NCI-H82 treated with DMSO at 0.1 percent for 48 hours (cell line): ENCODE results near the gene KCNG2.
"Not testable (repeated sequence)": the region's sequence is repeated elsewhere in the genome, so short reads cannot be mapped to it uniquely, and the experiment has no call there.

Experiments
- DNase-seq: peaks from one replicate; lab custom pipeline; 2025; ENCODE audit not compliant: unreplicated experiment; lab: John Stamatoyannopoulos, UW

The KCNG2 gene

DNA sequence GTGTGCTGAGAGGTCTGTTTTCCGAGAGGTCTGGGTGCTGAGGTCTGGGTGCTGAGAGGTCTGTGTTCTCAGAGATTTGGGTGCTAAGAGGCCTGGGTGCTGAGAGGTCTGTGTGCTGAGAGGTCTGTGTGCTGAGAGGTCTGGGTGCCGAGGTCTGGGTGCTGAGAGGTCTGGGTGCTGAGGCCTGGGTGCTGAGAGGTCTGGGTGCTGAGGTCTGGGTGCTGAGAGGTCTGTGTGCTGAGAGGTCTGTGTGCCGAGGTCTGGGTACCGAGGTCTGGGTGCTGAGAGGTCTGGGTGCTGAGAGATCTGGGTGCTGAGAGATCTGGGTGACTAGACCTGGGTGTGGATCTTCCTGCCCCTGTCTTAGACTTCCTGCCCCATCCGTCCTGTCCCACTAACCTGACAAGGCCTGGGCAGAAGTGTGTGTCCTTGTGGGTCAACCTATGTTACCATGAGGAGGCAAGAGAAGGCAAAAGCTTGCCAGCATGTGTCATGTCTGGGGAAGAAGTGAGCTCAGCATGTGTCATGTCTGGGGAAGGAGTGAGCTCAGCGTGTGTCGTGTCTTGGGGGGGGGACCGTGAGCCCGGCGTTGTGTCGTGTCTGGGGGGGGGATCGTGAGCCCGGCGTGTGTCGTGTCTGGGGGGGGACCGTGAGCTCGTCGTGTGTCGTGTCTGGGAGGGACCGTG lies 69.3 kb downstream of the KCNG2 start:
- DNase-seq, result no peak

DNA sequence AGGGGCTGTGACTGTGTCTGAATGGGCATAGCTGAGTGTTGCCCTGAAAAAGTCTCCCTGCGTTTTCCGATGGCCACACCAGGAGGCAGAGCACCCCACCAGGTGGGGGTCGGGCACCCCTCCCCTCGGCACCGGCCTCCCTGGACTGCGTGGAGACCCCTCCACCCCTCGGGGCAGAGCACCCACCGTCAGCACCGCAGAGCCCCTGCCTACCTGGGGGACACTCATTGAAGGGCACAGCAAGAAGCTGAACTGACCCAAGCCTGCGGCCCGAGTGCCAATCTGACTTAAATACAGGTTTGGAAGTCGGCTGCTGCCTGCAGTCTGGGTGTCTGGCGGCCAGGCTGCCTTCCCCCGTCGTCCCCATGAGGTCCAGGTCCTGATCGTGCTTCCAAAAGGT lies 69.9 kb downstream of the KCNG2 start:
- no peak for DNase-seq

DNA sequence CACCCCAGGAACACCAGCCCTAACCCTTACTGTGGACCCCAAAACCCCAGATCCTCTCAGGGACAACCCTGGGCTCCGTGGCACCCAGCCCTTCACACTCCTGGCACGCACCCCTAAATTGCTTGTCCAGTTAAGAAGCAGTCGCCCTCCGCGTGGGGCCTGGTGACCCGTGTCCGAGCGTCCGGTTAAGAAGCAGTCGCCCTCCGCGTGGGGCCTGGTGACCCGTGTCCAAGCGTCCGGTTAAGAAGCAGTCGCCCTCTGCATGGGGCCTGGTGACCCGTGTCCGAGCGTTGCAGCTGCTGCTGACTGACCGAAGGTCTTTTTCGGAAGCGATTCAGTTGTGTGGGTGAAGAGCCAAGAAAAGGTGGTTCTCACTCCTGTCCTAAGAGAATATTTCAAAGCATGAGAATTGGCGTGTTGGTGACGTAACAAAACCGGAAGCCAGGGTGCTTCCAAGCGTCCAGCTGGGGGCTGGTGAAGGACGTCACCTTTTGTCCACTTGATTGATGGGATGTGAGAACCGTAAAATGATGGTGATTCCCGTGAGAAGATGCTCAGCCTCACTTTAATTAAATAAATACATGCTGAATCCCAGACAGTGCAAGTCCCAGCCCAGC lies 70.5 kb downstream of the KCNG2 start:
- no peak for DNase-seq

DNA sequence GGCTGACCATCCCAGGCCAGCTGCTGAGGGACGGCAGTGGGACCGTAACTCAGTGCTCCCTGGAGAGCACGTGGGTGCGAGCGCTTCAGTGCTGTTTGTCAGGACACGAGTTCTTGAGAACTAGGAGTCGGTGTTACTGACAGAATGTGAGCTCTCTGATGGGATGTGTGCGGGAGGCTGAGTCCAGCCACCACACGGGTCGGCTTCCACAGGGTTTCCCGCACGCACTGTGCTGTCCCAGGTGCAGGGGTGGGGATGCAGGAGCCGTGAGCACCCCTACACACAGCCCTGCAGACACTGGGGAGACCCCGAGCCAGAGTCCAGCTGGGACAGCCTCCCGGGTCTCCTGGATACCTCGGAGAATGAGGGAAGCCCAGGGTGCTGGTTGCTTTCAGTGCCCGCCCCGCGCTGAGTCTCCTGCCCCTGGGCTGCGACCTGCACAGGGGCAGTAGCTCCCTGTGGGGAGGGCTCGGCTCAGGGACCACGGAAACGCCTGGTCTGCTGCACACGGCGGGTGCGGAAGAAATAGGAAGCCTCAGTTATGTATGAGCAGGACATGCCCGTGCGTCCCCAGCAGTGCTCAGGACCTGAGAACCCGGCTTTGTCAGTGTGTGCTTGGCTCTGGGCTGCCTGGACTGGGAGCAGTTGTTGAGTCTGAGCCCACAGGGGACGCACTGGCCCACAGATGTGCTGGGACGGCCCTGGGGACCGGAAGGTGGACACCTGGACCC lies 71.2 kb downstream of the KCNG2 start:
- DNase-seq, result no peak

DNA sequence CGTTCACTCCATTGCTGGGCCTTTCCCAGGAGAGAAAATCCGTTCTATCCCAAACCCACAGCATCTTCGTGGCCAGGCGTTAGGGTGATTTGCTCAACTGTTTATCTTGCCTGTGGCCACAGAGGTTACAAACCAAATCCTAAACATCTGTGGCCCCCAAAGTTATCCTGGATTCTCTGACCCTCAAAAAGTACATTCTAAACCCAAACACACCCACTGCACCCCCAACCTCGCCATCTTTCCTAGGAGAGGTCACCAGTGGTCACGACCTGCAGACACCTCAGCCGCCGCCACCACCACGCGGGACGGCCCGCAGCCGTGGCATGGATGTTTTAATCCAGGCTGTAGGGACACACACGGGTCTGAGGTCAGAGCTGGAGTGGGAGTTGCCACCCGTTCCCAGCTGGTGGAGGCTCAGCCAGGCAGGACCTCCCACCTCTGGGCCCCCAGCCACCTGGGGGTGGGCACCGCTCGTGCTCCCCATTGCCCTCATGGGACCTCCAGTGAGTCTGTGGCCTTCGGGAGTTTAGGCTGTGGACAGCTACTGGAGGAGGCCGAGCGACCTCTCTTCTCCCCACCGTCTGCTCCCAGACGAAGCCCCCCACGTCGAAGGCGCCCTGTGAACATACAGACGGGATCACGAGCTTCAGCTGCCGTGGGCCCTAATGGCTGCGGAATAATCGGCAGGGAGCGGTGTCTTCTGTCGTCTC lies 72.0 kb downstream of the KCNG2 start:
- no peak for DNase-seq

DNA sequence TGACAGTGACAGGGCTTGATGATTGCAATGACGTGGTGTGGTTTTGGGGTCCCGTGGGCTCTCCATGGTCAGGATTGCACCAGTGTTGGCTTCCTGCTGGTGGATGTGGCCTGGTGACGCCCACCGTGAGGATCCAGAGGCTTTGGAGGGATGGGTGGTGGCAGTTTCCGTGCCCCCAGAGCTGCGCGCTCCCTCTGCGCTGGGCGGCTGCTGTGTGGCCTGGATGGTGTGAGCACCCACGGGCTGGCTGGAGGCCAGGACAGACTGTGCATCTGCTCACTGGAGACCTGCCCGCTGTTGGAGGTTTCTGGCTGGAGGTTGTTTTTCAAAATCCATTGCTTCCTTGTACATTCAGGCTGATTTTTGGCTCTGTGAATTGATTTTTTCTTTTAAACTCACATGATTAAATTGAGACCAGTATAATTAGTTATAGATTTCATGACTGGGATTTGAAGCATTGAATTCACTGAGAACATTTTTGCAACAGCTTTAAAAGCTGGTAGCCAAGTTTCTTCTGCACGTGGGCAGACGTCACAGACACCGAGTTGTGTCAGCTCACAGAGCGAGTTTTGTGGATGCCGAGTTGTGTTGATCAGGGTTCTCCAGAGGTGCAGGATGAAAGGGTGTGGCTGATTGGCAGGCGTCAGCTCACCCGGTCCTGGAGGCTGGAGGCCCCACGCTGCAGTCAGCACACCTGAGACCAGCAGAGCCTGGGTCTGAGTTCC lies 72.7 kb downstream of the KCNG2 start:
- no peak for DNase-seq

DNA sequence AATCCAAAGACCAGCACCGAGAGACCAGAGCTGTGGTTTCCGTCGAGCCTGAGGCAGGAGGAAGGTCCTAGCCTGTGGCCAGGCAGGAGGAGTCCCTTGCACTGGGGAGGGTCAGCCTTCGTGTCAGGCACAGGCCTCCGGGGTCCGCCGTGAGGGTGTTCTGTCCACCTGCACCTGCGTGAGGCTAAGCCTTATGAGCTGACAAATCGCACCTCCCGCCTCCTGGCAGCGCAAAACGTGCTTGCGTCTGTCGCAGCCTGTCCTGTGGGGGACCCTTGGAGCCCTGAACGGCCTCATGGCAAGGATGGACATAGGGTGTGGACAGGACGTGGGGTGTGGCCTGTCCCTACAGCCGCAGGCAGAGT lies 73.3 kb downstream of the KCNG2 start:
- no peak for DNase-seq

DNA sequence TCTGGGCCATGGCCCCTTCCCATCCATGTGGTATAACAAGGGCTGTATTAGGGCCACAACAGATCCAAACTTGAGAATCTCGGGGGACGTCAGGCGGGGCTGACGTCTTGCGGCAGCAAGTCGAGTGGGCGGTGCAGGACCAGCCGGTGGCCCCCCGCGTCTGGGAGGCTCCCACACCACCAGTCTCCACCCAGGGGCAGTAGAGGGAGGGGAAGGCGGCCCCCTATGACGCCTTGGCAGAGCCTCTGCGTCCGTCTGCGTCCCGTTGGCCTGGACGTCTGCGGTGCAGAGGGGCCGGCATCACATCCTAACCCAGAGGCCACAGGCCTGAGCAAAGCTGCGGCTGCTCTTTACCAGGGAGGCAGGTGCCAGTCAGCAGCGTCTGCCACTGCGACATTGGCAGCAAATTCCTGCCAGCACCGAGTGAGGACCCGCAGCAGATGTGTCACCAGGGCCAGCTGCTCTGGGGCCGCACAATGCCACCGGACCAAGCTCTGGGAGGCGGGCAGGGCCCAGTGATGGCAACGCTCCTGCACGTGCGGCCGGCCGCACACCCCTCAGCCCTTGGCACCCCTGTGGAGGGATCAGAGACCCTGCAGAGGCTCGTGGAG lies 73.8 kb downstream of the KCNG2 start:
- DNase-seq, result no peak

DNA sequence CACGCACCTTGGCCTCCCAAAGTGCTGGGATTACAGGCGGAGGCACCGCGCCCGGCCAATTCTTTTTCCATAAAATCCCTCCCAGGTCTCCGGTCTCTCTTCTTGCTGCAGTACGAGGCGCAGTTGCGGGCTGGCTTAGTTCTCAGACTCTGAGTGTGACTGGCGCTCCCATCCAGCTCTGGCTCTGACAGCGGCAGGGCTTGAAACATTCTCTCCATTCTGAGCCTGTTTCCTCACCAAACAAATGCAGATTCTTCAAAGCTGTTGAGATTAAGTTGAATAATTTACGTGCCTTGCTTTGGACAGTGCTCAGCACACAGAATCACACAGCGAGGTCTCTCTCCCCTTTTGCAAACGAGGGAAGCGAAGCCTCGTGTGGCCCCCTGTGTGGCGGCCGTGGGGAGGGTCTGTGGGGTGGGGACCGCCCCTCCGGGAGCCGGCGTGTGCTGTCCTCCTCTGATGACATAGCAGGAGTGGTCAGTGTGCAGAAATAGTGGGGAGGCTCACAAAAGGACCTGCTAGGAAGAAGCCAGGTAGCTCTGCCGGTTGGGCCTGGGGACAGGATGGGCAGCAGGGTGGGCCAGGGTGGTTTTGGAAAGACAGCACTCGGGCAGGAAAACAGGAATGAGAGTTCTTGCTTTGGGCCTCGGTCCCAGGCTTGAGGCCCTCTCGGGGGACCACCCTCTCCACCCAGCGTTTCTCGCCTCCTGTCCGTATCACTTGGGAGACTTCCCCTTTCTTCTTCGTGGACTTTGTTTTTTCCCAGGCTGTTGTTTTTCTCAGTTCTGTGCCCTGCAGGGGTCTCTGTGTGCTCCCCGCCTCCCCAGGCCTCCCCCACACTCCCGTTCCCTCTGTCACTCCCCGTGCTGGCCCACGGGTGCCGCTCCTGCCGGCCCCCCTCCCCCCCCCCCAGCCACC lies 75.0 kb downstream of the KCNG2 start:
- no peak for DNase-seq

DNA sequence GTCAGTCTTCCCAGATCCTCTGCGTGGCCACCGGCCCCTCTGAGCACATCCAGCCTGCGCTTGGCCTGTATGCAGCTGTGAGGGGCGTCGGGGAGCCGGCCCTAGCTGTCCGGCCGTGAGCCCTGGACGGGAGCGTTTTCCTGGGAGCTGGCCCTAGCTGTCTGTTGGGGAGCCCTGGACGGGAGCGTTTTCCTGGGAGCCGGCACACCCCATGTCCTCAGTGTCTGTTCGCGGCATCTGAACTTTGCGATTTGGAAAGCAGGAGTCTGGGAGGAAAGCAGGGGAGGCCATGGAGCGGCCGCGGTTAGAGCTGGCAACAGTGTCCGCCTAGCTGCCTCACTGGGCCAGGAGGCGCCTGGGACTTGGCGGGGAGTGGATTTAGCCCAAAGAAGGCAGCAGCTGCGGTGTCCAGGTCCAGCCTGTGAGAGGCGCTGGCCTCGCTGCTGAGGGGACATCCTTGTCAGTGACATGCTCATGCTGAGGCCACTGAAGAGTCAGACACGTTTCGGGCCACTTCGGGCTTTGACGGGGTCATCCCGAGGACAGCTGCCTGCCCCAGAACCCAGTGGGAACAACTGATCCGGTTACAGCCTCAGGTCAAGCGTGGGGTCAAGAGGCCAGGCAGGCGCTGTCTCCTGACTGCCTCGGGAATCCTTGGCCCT lies 75.8 kb downstream of the KCNG2 start:
- no peak for DNase-seq

DNA sequence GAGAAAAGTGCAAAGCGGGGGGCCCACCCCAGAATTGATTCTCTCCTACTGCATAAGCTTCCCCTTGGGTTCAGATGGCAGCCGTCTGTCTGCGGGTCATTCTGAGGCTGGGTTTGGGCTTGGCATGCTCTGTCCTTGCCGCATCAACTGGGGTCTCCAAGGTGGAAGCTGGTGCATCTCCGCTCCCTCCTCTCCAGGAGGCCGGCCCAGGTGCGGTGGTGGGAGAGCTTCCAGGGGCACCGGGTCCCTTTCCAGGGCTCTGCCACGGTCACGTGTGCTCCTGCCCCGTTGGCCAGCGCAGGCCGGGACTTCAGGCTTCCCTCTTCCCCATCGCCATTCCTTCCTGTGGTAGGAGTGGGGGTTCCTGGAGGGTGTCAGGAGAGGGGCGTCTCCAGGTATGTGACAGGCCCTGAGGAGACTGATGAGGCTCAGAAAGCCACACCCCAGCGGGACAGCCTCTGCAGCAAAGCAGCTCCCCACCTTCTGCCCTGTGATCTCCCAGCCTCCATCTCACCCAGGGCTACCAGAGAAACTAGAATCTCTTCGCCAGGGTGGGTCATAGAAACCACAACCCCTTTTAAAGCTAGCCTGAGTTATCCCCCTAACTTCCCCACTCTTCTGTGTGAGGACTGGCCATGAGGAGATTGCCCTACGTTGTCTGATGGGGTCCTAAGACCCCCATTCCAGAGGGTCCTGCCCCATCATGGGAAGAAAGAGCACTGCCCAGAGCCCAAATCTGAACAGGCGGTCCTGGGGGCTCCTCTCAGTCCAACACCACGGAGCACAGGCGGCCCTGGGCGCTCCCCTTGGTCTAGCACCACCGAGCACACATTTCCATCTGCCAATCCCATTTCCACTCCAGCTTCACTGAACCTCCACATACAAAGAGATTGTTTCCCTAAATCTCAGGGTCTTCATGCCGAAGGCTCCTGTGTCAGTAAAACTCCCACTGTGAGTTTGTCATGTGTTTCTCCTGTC lies 77.1 kb downstream of the KCNG2 start:
- DNase-seq, result no peak

DNA sequence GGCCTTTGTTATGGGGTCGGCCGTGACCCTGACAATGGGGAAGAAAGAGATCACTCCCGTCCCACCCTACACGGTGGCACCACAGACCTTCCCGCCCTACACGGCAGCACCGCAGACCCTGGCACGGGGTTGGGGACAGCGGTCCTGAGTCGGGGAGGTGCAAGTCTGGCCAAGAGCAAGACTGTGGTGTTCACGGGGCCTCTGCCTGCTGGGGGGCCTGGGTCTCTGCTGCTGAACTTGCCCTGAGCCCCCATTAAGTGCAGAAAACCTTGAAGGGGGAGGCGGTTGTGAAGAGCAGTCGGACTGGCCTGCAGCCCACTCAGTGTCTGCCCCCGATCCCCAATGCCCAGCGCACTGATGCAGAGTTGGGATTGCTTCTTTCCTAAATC lies 77.8 kb downstream of the KCNG2 start:
- no peak for DNase-seq

DNA sequence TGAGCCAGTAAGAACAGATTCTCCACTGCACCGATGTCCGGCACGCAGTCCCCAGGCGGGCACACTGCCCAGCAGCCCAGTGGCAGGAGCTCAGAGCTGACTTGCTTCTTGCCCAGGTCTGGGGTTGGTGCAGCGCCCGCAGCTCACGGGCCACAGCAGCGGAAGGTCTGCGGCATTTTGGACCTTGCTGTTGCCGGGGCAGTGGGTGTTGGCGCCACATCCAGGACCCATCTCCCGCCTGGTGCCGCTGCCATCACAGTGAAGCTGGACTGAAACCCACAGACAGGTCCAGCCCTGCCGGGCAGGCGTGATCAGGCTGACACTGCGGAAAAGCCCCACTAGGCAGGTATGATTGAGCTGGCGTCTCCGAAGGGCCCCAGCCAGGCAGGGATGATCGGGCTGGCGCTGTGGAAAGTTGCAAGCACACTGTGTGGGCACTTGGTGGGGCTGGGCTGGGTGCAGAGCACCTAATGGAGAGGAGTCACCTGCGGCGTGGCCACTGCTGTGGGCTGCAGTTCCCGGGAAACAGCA lies 78.3 kb downstream of the KCNG2 start:
- no peak for DNase-seq

DNA sequence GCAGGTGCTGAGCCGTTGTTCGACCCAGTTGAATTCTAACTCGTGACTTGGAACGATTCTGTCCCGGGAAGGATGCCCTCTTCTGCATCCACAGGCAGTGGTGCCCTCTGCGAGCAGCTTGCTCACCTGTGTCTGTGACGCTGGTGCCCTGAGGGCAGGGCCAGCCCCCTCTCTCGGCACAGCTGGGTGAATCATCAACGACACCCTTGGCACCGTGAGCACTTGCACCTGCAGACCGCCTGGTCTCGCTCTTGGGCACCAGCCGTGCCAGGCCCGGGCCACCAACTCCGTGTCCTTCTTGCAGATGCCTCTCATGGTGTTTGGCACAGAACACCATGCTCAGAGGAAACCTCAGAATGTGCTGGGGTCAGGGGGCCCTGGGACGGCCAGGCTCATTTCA lies 78.8 kb downstream of the KCNG2 start:
- DNase-seq, result no peak

DNA sequence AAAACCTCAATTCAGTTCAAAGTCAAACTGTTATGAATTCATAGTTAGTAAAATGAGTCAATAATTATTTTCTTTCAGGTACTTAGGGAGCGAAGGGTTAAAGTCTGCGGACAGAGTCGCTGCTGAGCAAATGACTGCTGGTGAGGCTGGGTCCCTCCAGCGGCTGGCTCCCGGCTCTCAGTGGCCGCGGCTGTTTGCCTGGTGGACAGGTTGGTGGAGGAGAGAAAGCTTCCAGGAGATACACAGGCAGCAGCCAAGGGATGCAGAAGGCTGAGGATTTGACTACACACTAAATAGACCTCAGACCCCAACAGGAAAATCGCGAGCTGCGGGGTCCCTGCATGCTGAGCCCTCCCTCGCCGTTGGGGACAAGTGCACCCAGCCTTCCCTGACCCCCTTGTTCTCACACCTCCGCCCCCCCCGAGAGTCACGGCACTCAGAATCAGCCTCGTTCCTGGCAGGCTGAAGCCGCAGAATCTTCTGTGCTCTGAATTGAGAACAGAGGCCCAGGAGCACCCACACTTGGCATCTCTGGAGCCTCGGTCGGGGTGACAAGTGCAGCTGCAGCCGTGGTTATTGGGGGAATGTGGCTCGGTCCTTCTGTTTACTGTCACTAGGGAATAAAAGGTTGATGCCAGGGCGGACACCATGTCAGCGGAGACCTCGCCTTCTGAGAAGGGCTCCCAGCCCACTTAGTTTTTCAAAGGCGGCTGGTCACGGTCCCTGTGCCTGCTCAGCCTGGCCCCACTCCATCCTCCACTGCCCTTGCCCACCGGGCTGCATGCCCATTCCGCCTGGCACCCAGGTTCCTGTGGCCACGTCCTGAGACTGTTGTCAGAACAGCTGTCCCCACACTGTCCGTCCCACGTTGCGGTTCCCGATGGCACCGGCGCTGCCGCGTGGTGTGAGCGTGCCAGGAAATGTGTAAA lies 79.7 kb downstream of the KCNG2 start:
- no peak for DNase-seq

DNA sequence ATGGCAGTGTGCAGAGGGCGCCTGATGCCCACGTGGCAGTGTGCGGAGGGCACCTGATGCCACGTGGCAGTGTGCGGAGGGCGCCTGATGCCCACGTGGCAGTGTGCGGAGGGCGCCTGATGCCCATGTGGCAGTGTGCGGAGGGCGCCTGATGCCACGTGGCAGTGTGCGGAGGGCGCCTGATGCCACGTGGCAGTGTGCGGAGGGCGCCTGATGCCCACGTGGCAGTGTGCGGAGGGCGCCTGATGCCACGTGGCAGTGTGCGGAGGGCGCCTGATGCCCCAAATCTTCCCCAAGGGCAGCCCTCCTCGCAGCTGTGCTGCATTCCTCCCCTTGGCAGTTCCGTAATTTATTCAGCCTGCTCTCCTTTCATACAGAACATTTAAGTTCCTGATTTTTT lies 80.5 kb downstream of the KCNG2 start:
- not testable (repeated sequence) for DNase-seq
